Activated CD8-positive, alpha-beta memory T cell treated with anti-CD3 and anti-CD28 coated beads for 1 hour (primary cell): ENCODE data around the gene NLGN1.
"Not testable (repeated sequence)": the region's sequence is repeated elsewhere in the genome, so short reads cannot be mapped to it uniquely, and the experiment has no call there.

ENCODE experiments used
- DNase-seq, 2 donors: peaks; one replicate each; pipeline ENCODE4 v3.0.0-alpha.2; 2020; ENCODE audit warnings: low read depth in 1 of 2; ENCODE audit errors: extremely low read depth in 1 of 2

Gene NLGN1

DNA sequence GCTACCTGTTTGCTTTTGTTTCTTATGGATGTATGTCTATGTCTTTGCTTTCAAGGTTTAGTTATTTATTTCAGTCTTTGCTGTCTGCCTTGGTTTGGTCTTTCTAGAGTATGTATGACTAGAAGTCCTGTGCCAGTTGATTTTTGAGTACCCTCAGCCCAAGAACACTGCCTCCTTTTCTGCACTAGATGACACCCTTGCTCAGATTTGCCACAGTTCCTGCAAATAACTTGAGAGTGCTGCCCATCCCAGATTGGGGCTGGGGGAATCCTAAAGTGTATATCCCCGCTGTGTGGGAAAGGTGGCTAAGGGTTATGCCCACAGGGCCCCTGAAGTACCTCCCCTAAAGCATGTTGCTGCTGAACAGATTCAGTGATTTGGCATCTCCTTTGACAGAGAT is 32.0 kb downstream of the NLGN1 start:
- no peak for DNase-seq

DNA sequence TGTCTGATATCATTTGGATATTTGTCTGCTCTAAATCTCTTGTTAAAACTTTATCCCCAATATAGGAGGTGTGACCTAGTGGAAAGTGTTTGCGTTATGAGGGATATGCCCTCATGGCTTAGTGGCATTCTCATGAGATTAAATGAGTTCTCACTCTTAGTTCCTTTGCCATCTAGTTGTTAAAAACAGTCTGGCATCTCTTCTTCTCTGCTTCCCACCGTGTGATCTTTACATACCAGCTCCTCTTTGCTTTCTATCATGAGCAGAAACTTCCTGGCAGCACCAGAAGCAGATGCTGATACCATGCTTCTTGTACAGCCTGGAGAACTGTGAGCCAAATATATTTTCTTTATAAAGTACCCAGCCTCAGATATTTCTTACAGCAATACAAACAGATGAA is 33.0 kb downstream of the NLGN1 start:
- no peak for DNase-seq

DNA sequence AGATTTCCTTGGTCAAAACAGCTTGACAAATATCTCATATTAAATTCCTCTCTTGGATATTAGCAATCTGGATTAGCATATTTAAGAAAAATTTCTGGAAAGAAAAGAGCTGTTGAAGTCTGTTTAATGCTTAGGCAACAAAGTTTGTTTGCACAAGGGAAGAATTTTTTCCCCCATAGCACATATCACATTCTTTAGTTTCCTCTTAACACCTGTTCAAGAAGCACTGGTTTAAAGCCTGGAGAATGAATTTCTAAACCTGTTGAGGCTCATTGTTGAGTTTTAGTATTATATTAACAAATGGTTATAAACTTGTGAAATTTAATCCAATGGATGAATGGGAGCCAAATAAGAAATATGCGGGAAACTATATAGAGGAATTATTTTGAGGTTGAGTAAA is 41.5 kb downstream of the NLGN1 start:
- DNase-seq, result no peak

DNA sequence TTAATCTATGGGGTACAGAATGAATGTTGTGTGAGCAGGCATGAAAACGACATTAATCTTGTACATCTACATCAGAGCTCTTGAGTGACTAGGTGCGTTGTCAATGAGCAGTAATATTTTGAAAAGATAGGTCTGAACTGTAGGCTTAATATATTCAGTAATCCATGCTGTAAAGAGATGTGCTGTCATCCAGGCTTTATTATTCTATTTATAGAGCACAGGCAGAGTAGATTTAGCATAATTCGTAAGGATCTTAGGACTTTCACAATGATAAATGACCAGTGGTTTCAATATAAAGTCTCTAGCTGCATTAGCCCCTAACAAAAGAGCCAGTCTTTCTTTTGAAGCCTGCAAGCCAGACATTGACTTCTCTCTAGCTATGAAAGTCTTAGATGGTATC is 43.0 kb downstream of the NLGN1 start:
- DNase-seq, result no peak

DNA sequence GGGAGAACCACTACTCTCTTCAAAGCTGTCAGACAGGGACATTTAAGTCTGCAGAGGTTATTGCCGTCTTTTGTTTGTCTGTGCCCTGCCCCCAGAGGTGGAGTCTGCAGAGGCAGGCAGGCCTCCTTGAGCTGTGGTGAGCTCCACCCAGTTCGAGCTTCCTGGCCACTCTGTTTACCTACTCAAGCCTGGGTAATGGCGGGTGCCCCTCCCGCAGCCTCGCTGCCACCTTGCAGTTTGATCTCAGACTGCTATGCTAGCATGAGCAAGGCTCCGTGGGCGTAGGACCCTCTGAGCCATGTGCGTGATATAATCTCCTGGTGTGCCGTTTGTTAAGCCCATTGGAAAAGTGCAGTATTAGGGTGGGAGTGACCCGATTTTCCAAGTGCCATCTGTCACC is 54.0 kb downstream of the NLGN1 start:
- DNase-seq, result not testable (repeated sequence)

DNA sequence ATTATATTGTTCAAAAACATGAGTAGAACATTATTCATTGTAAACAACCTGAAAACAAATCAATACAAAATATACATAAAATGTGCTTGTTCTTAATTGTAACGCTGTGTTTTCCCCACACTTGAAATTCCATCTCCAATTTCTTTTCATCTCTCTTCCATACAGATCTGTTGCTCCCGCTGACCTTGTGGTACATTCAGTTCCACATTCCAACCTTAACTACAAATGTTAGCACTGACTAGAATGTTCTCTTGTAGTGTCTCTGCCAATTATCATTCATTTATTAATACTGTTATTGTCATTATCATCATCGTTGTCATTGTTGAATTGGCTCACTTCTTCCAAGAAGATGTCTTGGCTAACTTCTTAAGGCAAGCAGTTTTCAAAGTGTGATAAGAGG is 65.7 kb downstream of the NLGN1 start:
- no peak for DNase-seq

DNA sequence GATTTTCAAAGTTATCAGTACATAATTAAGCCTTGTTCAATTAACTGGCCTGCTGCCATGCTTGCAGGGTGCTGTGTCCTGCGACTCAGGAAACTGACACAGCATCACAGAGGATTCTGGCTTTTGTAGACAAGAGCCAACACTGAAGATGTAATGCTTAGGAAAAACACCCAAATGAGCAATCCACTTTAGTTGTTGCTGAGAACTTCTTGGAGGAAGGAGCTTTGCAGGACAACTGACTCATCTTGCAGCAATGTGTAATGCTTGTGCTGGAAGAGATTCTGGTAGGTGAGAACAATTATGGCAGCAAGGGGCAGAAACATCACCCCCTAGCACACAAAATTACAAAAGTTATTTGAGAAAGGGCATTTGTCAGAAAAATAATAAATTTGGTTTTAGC is 67.6 kb downstream of the NLGN1 start:
- no peak for DNase-seq

DNA sequence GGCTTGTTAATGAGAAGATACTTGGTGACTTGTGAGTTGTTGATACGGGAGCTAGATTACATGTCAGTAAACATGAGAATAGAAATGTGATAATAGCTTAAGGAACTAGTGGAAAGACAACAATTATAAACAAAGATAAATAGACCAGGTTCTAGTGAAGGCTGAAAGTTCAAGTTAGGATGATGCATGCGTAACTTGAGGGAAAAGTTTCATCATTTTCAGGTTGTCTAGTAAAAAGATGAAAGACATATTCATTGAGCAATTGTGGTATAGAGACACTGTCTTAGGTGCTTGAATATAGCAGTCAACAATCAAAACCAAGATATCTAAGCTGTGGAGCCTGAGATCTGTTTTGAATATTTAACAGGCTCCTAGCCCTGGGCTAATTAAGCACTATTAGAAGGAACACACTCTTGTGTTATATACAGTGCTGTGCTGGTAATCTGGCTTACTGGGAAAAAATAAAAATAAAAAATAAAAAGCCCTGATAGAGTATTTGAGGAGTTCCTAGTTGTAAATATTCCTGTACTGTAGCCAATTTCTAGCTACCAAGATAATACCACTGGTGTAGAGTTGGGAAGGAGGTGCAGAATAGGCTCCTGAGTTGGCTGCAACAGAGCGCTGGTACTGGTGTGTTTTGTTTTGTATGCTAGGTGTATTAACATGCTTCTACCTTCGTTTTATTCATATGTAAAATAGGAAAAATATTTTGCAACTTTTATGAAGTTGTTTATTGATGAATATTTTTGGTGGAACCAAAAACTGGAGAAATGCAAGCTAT is 68.5 kb downstream of the NLGN1 start:
- DNase-seq, result no peak

DNA sequence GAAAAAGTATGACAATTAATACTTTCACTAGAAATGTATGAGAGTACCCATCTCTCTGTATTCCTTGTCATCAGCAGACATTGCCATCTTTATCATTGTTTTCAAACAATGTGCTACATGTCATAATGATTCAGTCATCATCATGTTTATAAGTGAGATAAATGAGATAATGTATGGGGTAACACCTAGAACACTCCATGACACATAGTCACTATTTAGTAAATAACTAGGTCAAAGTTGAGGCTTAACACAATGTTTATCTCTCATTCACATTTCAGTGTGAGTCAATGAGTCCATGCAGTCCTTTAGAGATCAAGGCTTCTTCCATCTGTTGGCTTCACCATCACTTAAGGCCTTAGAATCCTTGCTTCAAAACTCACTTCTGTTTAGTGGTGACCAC is 70.0 kb downstream of the NLGN1 start:
- no peak for DNase-seq

DNA sequence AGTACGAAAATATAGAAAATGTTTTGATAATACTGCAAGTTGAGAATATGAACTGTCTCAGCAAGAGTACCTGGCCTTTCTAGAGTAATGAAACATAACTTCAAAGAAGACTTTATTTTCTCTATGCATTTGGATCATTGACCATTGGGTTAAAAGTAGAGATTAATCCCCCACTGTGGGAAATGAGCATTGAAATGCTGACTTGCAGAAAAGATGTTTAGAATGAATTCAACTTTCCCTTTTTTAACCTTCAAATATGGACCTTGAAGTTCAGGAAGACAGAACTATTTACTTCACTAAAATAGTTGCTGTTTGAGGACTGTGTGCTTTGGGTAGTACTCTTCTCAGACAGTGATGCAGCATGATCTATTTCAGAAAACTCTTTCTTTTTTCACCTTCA is 75.7 kb downstream of the NLGN1 start:
- DNase-seq, result no peak

DNA sequence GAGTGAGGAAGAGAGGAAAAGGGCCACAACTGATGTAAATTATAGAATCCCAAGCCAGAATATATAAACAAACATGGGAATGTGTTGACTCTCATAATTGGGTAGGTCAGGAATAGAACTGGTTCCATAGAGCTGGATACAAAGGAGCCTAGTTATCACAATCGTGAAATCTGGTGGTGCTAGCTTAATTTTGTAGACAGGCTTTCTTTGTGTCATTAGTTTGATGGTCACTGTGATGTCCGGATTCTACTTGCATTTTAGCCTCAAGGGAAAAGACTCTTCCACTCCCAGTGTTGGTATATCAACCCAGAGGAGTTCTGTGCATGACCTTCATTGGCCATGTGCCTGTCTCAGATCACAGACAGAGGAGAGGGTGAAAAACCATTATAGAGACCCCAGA is 81.8 kb downstream of the NLGN1 start:
- DNase-seq, result no peak

DNA sequence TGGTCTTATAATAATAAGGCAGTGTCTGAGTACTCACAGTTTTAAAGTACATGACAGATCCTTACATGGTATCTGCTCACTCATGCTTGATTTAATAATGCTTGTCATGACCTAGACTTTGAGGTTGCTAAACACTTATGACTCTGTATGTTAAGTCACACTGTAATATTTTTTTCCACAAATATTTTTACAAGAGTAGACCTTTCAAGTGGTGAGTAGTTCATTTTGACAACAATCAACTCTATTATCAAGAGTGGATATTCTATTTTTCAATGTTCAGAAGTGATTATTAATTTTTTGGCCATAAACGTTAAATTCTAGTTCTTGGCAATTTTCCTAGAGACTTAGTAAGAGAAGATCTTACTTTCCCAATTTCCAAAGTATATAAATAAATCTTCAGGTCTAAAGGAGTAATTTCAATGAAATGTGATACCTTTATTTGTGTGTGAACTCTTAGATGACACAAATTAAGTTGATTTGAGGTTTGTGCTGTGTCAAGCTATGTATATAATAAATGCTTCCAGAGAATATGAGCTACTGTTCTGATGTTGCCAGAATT is 104.5 kb downstream of the NLGN1 start:
- DNase-seq, result no peak

DNA sequence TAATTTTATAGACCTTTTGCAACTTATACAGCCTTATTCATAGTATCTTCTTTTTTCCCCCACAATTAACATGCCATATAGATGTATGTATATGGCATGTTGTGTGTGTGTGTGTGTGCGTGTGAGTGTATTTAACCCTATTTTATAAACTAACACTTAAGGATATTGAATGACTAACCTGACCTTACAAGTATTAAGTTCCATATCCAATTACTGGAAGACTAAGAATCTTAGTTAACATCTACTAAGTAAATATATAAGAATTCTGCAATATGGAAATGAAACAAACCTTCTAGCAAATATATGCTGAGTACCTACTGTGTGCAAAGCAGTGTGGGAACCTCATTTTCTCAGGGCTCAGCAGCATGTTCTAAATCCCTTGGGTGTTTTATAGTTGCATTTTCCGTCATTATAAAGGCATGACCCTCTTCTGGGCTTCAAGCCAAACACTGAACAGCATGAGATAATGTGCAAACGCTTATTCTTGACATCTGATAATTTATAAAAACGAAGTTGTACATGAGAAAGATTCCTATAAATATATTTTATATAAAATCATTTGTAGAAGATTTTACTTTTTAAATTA is 105.5 kb downstream of the NLGN1 start:
- DNase-seq, result no peak

DNA sequence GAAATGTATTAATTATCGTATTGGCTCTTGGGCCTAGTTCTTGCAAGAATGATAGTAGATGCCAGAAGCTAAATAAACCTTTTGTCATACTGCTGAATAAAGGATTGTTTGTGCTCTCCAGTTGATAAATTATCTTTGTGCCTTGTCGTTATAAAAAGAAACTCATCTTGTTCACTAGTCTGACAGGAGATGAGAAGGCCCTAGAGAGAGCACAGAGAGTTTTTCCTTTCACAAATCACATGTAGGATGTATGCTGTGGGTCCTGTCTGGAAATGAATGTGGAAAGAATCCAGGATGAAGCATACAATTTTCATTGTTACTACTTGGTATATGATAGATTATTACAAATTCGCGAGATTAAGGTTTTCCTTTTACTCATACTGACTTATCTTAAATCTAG is 113.0 kb downstream of the NLGN1 start:
- no peak for DNase-seq

DNA sequence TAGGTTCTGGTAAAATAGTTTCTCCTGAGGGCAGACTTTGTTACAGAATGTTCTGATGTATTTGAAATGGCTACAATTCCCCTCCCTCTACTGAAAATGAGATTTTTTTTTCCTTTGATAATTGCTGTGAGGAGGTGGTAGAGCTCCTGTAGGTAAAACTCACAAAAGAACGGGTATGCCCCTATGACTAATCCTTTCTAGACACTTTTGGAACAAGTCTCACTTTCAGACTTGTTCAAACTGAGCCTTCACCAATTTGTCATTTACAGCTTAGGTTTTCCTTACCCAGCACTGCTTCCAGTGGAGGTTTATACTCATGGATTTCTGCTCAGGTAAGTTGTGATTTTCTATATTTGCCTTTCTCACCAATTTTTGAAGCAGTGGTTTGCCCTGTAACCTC is 115.6 kb downstream of the NLGN1 start:
- no peak for DNase-seq

DNA sequence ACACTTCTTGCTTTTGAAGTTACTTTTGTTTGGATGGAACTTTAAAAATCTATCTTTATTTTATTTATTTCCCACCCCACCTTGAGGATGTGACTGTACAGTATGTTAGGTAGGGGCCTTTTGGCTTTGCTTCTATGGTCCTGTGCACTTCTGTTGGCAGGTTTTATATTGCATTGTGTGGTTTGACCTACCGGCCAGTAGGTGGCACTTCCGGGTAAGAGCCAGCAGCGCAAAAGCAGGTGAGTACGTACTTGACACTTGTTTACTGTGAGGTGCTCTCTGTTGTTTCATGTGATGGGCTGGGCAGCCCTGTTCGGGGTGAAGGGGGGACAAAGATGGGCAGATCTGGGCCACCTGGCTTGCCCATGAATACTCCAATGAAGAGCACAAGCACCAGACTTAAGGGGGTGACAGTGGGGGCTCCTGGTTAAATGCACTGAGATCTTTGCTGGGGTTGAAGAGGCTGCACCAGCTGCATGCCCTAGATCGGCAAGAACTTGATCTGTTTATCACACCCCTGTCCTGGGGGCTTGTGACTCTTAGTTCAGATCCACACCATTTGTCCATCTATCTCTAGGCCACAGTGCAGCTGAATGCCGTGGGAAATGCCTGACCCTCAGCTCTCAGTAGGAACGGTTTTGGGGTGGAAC is 131.6 kb downstream of the NLGN1 start:
- DNase-seq, result no peak

DNA sequence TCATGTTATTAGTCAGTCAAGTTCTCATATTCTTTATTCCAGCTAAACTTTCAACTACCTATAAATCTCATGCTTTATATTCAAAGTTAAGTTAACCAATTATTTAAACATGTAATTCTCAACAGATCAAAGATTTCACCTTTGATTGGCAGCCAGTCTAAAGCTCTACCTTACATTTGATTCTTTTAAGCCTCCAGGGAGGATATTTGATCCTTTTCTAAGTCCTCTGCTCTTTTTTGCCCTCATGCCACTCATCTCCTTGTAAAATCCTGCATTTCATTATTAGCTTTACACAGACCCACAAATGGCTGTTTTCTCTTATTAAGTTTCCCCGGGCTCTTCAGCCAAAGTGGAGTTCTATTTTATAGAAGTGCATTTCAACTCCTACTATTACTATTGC is 134.1 kb downstream of the NLGN1 start:
- no peak for DNase-seq

DNA sequence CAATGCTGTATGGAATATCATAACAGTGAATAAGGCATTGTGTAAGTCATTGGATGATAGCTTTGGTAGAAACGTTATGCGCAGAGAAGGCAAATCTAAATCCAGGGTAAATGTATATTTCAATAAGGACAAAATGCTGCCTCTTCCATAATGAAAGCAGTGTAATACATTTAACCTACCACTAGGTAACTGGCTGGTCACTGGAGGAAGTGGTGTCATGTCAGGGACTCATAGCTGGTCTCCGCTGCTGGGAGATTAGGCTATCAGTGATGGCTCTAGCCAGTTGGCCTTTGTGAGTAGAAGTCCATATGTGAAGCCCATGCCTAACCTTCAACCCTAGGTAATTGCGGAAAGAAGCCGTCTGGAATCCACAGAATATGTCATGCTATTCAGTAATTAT is 140.9 kb downstream of the NLGN1 start:
- no peak for DNase-seq

DNA sequence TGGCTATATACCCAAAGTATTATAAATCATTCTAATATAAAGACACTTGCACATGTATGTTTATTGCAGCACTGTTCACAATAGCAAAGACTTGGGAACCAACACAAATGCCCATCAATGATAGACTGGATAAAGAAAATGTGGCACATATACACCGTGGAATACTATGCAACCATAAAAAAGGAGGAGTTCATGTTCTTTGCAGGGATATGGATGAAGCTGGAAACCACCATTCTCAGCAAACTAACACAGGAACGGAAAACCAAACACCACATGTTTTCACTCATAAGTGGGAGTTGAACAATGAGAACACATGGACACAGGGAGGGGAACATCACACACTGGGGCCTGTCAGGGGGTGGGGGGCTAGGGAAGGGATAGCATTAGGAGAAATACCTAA is 148.0 kb downstream of the NLGN1 start:
- DNase-seq, result not testable (repeated sequence)

DNA sequence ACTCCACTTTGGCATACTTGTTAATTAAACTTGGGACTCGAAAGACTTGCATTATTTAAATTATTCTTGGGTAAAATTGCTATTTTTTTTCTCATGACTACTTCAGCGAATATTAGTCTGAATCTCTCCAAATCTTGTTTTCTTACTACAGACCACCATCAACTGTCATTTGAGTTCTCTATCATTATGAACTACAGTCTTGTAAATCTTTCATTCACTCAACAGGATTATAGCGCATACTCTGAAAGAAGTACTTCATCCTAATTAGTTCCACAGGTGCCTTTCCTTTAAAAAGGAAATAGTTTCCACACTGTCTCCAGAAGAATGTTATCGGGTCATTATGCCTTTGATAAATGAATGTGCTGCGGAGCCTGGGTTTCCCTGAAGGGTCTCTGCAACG is 149.5 kb downstream of the NLGN1 start:
- DNase-seq, result no peak

DNA sequence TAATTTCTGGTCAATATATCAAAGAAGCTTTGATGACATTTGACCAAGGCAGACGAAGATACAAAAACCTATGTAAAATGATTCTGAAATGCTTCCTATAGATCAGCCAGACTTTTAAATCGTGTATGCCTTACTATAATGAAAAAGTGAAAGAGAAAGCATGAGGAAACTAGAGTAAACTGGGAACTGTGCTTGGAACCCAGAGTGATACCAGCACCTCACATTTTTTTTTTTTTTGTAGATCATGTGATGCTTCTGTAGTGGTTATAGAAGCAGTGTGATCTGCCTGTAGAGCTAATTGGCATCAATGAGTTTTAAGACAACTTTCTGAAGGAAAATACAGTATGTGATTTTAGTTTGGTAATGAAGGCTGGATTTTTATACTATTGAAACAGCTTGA is 150.7 kb downstream of the NLGN1 start:
- DNase-seq, result no peak

DNA sequence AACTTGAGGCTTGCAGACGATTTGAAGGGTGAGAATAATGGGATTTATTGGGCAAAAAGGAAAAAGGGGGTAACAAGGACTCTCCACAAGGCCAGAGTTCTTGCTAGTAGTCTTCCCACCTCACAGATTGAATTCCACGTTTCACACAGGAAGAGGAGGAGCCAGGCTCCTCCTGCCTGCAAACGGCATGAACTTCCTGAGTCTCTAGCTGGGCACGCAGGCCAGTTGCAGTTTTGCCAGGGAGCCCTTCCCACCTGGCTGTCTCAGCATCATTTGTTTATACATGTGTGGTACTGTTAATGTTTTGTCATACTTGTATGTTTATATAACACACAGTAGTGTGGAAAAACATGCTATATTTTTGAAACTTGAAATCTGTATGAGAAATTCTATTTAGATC is 155.0 kb downstream of the NLGN1 start:
- no peak for DNase-seq
